HFFc6 (cell line): ENCODE results near the gene ULK4. TPM values are rescaled to one million over a fixed set of nuclear protein-coding genes. Genes with fewer than 3 reads are reported as not detected.

Experiments
- DNase-seq: peaks from one replicate; pipeline ENCODE4 v3.0.0-alpha.2; 2018
- H3K27ac Mint-ChIP-seq: 2 replicates; pipeline ENCODE4 v1.8.0; 2020; ENCODE audit warnings: mild to moderate bottlenecking, mixed read lengths
- H3K27me3 Mint-ChIP-seq: 2 replicates; pipeline ENCODE4 v1.8.0; 2021; ENCODE audit warnings: mild to moderate bottlenecking, moderate library complexity, mixed read lengths; ENCODE audit not compliant: insufficient read depth
- H3K36me3 Mint-ChIP-seq: 2 replicates; pipeline ENCODE4 v1.8.0; 2021; ENCODE audit warnings: low read depth, mixed read lengths
- H3K4me1 Mint-ChIP-seq: 2 replicates; pipeline ENCODE4 v1.8.0; 2020; ENCODE audit warnings: low read depth, mixed read lengths
- H3K4me3 Mint-ChIP-seq: 2 replicates; pipeline ENCODE4 v1.8.0; 2020; ENCODE audit warnings: mild to moderate bottlenecking, moderate library complexity, mixed read lengths
- H3K9me3 Mint-ChIP-seq: 2 replicates; pipeline ENCODE4 v1.8.0; 2020; ENCODE audit warnings: mild to moderate bottlenecking, mixed read lengths
- CTCF ChIP-seq: fragments of 200-600 bp; sonication (generic); IDR thresholded peaks from 2 replicates; pipeline ENCODE4 v1.5.0; 2021; ENCODE audit warnings: antibody characterized with exemption, mild to moderate bottlenecking
- total RNA-seq, 6 experiments: library from RNA; stranded (reverse); fragmentation: NEBNext Ultra II Directional; extraction: Animal tissue kit (Norgen Biotek cat#: 25700); gene quantifications; 2 replicates in 1 of 6; 3 replicates in 5 of 6; pipeline ENCODE4 v1.2.3, GENCODE V29; 2021

The ULK4 gene
- total RNA-seq, 6 experiments from 2014 or later, result 6.0 to 8.6 (median 6.7) TPM

GRCh38 chr3:41362638-41363559 is 599.0 kb downstream of the ULK4 start:
- H3K4me3 Mint-ChIP-seq, result no peak overlapping the region
- H3K27me3 Mint-ChIP-seq, result peaks cover 5% of the 10 kb centered on the region
- H3K4me1 Mint-ChIP-seq, result peaks cover 22% of the 10 kb centered on the region
- H3K27ac Mint-ChIP-seq, result no peak overlapping the region
- no peaks in the 10 kb centered on the region for H3K9me3 Mint-ChIP-seq
- no peak for TF ChIP-seq CTCF
- H3K36me3 Mint-ChIP-seq, result no peaks in the 10 kb centered on the region
- DNase-seq, result peak; percentile 28

- no peak overlapping the region for H3K4me3 Mint-ChIP-seq
- H3K27ac Mint-ChIP-seq, result no peak overlapping the region
Measured at GRCh38 chr3:41357271-41357670, 604.6 kb downstream of the ULK4 start.

GRCh38 chr3:41356775-41357174 is 605.1 kb downstream of the ULK4 start:
- TF ChIP-seq CTCF, result no peak
- H3K27ac Mint-ChIP-seq, result no peak overlapping the region
- H3K27me3 Mint-ChIP-seq, result peaks cover 7% of the 10 kb centered on the region

More at GRCh38 chr3:41357271-41357670, 604.6 kb downstream of the ULK4 start:
- no peak for TF ChIP-seq CTCF
- no peak for DNase-seq
- peaks cover 7% of the 10 kb centered on the region for H3K27me3 Mint-ChIP-seq
- H3K36me3 Mint-ChIP-seq, result no peaks in the 10 kb centered on the region
- H3K4me1 Mint-ChIP-seq, result peaks cover 2% of the 10 kb centered on the region
- H3K9me3 Mint-ChIP-seq, result no peaks in the 10 kb centered on the region

GRCh38 chr3:41352510-41352909 is 609.4 kb downstream of the ULK4 start:
- TF ChIP-seq CTCF, result no peak
- Mint-ChIP-seq H3K27me3 (peaks cover 5% of the 10 kb centered on the region; the same call in 1 of the 2 replicates), H3K9me3 (no peaks in the 10 kb centered on the region), H3K4me3 (no peak overlapping the region), H3K36me3 (no peaks in the 10 kb centered on the region), H3K27ac (no peak overlapping the region), H3K4me1 (peaks cover 8% of the 10 kb centered on the region)
- no peak for DNase-seq

More at GRCh38 chr3:41356775-41357174, 605.1 kb downstream of the ULK4 start:
- DNase-seq, result no peak
- Mint-ChIP-seq H3K9me3 (no peaks in the 10 kb centered on the region), H3K4me1 (no peaks in the 10 kb centered on the region), H3K36me3 (no peaks in the 10 kb centered on the region), H3K4me3 (no peak overlapping the region)

GRCh38 chr3:41350441-41350840 is 611.5 kb downstream of the ULK4 start:
- Mint-ChIP-seq H3K27ac (no peak overlapping the region), H3K9me3 (no peaks in the 10 kb centered on the region), H3K36me3 (no peaks in the 10 kb centered on the region), H3K4me3 (no peak overlapping the region), H3K27me3 (0 out of 2 replicates have a peak, but pooled peaks cover 3% of the 10 kb centered on the region), H3K4me1 (peaks cover 23% of the 10 kb centered on the region)
- TF ChIP-seq CTCF, result no peak
- DNase-seq, result no peak
